Ovary (tissue), 9 donors: Measurements from ENCODE around the gene CCNL1. TPM values are rescaled to one million over a fixed set of nuclear protein-coding genes. Genes with fewer than 3 reads are reported as not detected.
"Not testable (repeated sequence)": the region's sequence is repeated elsewhere in the genome, so short reads cannot be mapped to it uniquely, and the experiment has no call there.

Experiments
- DNase-seq, 5 donors: peaks; one replicate each; pipeline ENCODE4 v3.0.0-alpha.2; 2019 to 2020
- H3K27ac ChIP-seq, 2 donors: fragments of 200-600 bp; one replicate each; pipeline versions ENCODE4 v1.5.1 to v1.8.0; 2019 to 2022
- H3K27me3 ChIP-seq: fragments of 200-600 bp; one replicate; pipeline ENCODE4 v1.8.0; 2022
- H3K36me3 ChIP-seq: fragments of 200-600 bp; sonication (generic); one replicate; pipeline ENCODE4 v1.5.1; 2019
- H3K4me1 ChIP-seq: one replicate; pipeline ENCODE4 v1.8.1; 2013; ENCODE audit warnings: mild to moderate bottlenecking, moderate library complexity; ENCODE audit not compliant: insufficient read depth
- H3K4me3 ChIP-seq: fragments of 200-600 bp; sonication (generic); one replicate; pipeline ENCODE4 v1.5.1; 2017
- H3K9me3 ChIP-seq, 2 donors: fragments of 200-600 bp in 1 of 2; sonication (generic) in 1 of 2; one replicate each; pipeline versions ENCODE4 v1.5.1 to v1.8.1; 2013 to 2019; ENCODE audit warnings: mild to moderate bottlenecking in 1 of 2, moderate library complexity in 1 of 2
- CTCF ChIP-seq, 3 donors: fragments of 450-650 bp in 2 of 3; fragments of 200-600 bp in 1 of 3; IDR thresholded peaks; one replicate each; pipeline versions ENCODE4 v1.5.1 to v1.8.0; 2016 to 2022; ENCODE audit warnings: antibody characterized with exemption in 3 of 3, mild to moderate bottlenecking in 1 of 3
- EP300 ChIP-seq: sonication (generic); formaldehyde crosslinking; IDR thresholded peaks from one replicate; pipeline ENCODE4 v1.6.1; 2017; ENCODE audit warnings: antibody characterized with exemption
- POLR2A ChIP-seq: fragments of 450-650 bp; IDR thresholded peaks from one replicate; pipeline ENCODE4 v1.6.1; 2017; ENCODE audit warnings: antibody characterized with exemption, mild to moderate bottlenecking, moderate library complexity
- WGBS, 3 donors: extraction: QIAGEN DNeasy Blood & Tissue Kit in 1 of 3; methylation state at CpG; one replicate each; pipeline versions ENCODE4 v1.1.5 to v1.1.7; 2013 to 2017; 5-methylcytosine and 5-hydroxymethylcytosine counted together
- intact Hi-C, 4 donors: fragments of 100-400 bp; cut with DNase I; formaldehyde crosslinking; loops; one replicate each; pipeline versions ENCODE4 v1.11.0 to v1.15.1; 2022 to 2023
- polyA plus RNA-seq, 2 donors: library from polyadenylated mRNA; stranded (reverse); fragments of 200-250 nt in 1 of 2; fragments of 350-450 nt in 1 of 2; fragmentation: Illumina TruSeq in 1 of 2; extraction: RNeasy Lipid Tissue Mini Kit (QIAGEN cat#74804) in 1 of 2; gene quantifications; one replicate each; pipeline ENCODE4 v1.2.3, GENCODE V29; 2013 to 2014
- total RNA-seq, 7 donors: library from RNA; depleted of rRNA in 2 of 7; stranded (reverse); fragments of >200 nt in 2 of 7; fragmentation: NEBNext Ultra II Directional in 3 of 7; extraction: Animal tissue kit (Norgen Biotek cat#: 25700) in 3 of 7; gene quantifications; one replicate each; pipeline versions ENCODE4 v1.1.0 to v1.2.4, GENCODE V29; 2016 to 2023
- donor health status: DM: no; HTN: no; CAD: no; lungs with moderate emphysema.
- donor health status: DM: no; HTN: no; CAD: no.
- donor health status: Bipolar disorder and iron deficiency.
- donor health status: DM: yes; HTN: yes; CAD: no.
- donor health status: DM: no; HTN: no; CAD: no.
- donor health status: DM: yes; HTN: yes; CAD: no.

CCNL1 gene
- total and polyA plus RNA-seq, 9 donors, result 67.6 to 514 (median 96.7) TPM

DNA sequence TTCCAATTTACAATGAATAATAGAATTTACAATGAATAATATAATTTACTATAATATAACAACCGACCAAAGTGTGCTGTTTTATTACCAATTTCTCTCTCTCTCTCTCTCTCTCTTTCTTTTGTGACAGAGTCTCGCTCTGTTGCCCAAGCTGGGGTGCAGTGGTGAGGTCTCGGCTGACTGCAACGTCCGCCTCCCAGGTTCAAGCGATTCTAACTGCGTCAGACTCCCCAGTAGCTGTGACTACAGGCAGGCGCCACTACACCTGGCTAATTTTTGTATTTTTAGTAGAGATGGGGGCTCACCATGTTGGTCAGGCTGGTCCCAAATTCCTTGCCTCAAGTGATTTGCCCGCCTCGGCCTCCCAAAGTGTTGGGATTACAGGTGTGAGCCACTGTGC, 17.0 kb upstream of the CCNL1 start:
- H3K36me3 ChIP-seq, result no peaks in the 10 kb centered on the region
- peaks cover 3% of the 10 kb centered on the region for H3K4me1 ChIP-seq
- H3K4me3 ChIP-seq, result no peak overlapping the region
- peak in 1 of 5 donors; percentile 18 for DNase-seq
- H3K27ac ChIP-seq, result no peak overlapping the region
- WGBS, 3 donors, result 95 to 96% (median 96%) methylated on average over 10 of the region's 10 CpGs
- intact Hi-C loops, result no loop called here
- TF ChIP-seq EP300 (no peak), CTCF (IDR thresholded peaks at IDR 0.05) (no peak), POLR2A (no peak)
- no peaks in the 10 kb centered on the region for H3K27me3 ChIP-seq
- H3K9me3 ChIP-seq, result no peaks in the 10 kb centered on the region

- peak; percentile 36 to 65 (median 52) for DNase-seq
- WGBS, 3 donors, result 6 to 7% (median 6%) methylated on average over 12 of the region's 12 CpGs
- H3K4me1 ChIP-seq, result peaks cover 3% of the 10 kb centered on the region
- TF ChIP-seq POLR2A (no peak), CTCF (IDR thresholded peaks at IDR 0.05) (no peak)
- H3K27me3 ChIP-seq, result no peaks in the 10 kb centered on the region
- H3K4me3 ChIP-seq, result peak overlapping the region; percentile 55
- H3K36me3 ChIP-seq, result no peaks in the 10 kb centered on the region
- H3K27ac ChIP-seq, result peak overlapping the region; percentile 59 to 88
- intact Hi-C loops, result loop anchor here in 1 of 4 donors (2.0 kb wide), 1 partner anchor 15 kb away; the partner anchor contains the start of gene CCNL1
- H3K9me3 ChIP-seq, result no peaks in the 10 kb centered on the region
Measured at GRCh38 chr3:157175691-157176507, 16.0 kb upstream of the CCNL1 start.

DNA sequence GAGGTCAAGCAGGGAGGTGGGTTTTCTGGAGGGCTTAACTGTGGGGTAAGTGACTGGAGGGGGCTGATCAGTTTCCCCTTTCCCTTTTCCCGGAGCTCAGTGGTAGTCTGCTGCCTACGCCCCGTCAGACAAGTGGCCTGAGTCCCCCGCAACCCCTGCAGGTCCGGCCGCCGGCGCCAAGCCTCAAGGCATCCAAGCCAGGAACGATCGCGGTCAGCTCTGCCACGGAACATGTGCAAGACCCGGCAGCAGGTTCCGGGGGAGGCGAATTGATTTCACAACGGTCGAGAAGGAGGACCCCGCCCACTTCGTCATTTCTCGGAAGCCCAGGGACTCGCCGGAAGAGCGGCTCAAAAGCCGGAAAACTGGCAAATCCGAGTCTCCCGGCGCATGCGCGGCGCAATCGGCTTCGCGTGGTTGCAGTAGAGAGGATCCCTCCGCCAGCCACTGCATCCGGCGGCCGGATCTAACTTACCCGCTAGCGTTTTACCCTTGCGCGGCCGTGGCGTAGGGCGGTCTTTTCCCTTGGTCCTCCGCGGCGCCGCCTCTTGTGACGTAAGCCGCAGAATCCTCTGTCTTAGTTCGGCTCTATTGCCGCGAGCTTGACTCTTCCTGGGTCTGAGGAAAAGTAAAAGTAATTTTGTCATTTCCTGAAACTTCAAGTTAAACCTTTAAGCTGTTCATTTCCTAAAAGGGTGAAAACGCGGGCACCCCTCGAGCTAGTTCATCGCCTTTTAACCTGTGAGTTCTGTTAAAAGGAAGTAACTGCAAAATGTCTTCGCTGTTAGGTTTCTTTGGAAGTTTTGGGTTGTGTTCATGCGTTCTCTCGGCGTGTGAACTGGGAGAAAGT, 14.9 kb upstream of the CCNL1 start:
- no peaks in the 10 kb centered on the region for H3K36me3 ChIP-seq
- peaks cover 3% of the 10 kb centered on the region for H3K4me1 ChIP-seq
- intact Hi-C loops, result loop anchor here in 3 of 4 donors (1.0 to 2.0 kb wide), 3 partner anchors 14 to 15 kb away; partner anchors contain the start of gene CCNL1 (in 2 of the 3)
- WGBS, 3 donors, result 0% methylated on average over 61 of the region's 61 CpGs
- peak; percentile 98 to 100 (median 99) for DNase-seq
- peak overlapping the region; percentile 91 to 96 for H3K27ac ChIP-seq
- H3K27me3 ChIP-seq, result no peaks in the 10 kb centered on the region
- H3K4me3 ChIP-seq, result peak overlapping the region; percentile 55
- H3K9me3 ChIP-seq, result no peaks in the 10 kb centered on the region
- TF ChIP-seq CTCF (IDR thresholded peaks at IDR 0.05) (peak in 1 of 3 donors; percentile 14), EP300 (peak; percentile 99), POLR2A (peak; percentile 98)

DNA sequence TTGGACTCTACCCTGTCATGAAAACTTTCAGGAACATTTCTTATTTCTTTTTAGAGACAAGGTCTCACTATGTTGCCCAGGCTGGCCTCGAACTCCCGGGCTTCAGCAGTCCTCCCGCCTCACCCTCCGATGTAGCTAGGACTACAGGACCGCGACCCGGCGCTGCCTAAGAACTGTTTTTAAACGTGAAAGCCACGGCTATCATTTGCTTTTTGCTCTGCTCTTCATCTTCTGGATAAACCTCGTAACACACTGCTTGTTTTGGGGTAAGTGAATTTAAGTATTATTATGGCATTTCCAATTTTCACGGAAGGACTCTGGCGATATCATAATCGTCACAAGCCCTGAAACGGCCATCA, 14.3 kb upstream of the CCNL1 start:
- Histone ChIP-seq H3K9me3 (no peaks in the 10 kb centered on the region), H3K4me1 (peaks cover 3% of the 10 kb centered on the region), H3K27ac (peak overlapping the region; percentile 91 to 96), H3K27me3 (no peaks in the 10 kb centered on the region), H3K4me3 (peak overlapping the region; percentile 47), H3K36me3 (no peaks in the 10 kb centered on the region)
- intact Hi-C loops, result loop anchor here in 3 of 4 donors (1.0 to 2.0 kb wide), 3 partner anchors 13 to 14 kb away; partner anchors contain the start of gene CCNL1 (in 2 of the 3)
- 1 to 3% (median 1%) methylated on average over 15 of the region's 15 CpGs for WGBS, 3 donors
- TF ChIP-seq CTCF (IDR thresholded peaks at IDR 0.05) (no peak), EP300 (no peak), POLR2A (no peak)
- DNase-seq, result peak; percentile 33 to 59 (median 57)

- H3K9me3 ChIP-seq, H3K27me3 ChIP-seq, intact Hi-C loops, H3K36me3 ChIP-seq, H3K27ac ChIP-seq, H3K4me3 ChIP-seq, H3K4me1 ChIP-seq: not testable (repeated sequence)
- peak in 3 of 5 donors; percentile 26 to 35 (median 34) for DNase-seq
- WGBS, 3 donors, result 94 to 96% (median 95%) methylated on average over 14 of the region's 14 CpGs
Measured at GRCh38 chr3:157173343-157173742, 13.4 kb upstream of the CCNL1 start.
